Measurements from ENCODE around the gene LRRK1. TPM values are rescaled to one million over a fixed set of nuclear protein-coding genes. Genes with fewer than 3 reads are reported as not detected.

LRRK1 gene
- total RNA-seq, 1 donor from 2014 or later = 4.8 TPM

DNA sequence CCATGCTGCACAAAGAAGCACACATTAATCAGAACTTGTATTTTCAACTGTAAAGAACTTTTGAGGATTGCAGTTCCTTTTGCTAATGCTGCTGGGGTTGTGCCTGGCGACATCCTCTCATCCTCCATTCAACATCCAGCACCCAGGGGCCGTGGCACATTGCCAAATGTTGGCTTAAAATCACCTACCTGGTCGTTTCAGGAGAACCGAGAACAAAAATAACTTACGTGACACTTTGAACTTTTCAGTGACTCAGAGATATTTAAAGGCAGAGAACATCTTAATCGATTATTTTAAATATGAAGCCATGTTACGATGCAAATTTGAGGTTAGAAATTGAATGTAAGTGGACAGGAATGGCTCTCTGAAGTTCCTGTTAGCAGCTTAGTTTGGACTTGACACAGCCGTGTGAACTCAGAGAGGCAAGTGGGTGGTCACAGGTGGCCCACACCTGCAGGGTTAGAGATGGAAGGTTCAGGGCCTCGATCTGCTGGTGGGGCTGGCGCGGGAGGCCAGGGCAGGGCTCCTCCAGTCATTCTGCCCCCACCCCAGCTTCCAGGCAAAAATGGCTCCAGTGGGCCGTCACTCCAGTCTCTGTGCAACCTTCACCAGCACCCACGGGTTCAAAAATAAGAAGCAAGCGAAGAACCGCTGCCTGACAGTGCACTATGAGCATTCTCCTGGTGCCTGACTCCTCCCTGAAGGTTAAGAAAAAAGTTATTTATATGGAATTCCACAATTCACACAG, 12.2 kb downstream of the LRRK1 start:
- DNase-seq (ENCODE audit: low spot score) = no peak
- TF ChIP-seq, protein P1, sequence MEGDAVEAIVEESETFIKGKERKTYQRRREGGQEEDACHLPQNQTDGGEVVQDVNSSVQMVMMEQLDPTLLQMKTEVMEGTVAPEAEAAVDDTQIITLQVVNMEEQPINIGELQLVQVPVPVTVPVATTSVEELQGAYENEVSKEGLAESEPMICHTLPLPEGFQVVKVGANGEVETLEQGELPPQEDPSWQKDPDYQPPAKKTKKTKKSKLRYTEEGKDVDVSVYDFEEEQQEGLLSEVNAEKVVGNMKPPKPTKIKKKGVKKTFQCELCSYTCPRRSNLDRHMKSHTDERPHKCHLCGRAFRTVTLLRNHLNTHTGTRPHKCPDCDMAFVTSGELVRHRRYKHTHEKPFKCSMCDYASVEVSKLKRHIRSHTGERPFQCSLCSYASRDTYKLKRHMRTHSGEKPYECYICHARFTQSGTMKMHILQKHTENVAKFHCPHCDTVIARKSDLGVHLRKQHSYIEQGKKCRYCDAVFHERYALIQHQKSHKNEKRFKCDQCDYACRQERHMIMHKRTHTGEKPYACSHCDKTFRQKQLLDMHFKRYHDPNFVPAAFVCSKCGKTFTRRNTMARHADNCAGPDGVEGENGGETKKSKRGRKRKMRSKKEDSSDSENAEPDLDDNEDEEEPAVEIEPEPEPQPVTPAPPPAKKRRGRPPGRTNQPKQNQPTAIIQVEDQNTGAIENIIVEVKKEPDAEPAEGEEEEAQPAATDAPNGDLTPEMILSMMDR (IDR thresholded peaks at IDR 0.05; ENCODE audit: unreplicated experiment) = no peak
- H3K4me3 Mint-ChIP-seq (ENCODE audit: unreplicated experiment) = no peak overlapping the region
- H3K27ac Mint-ChIP-seq (ENCODE audit: unreplicated experiment) = no peak overlapping the region
- H3K27me3 Mint-ChIP-seq (ENCODE audit: unreplicated experiment) = peaks cover 4% of the 10 kb centered on the region
- peaks cover 23% of the 10 kb centered on the region for H3K4me1 Mint-ChIP-seq (ENCODE audit: unreplicated experiment)
- H3K9me3 Mint-ChIP-seq (ENCODE audit: unreplicated experiment) = no peaks in the 10 kb centered on the region
- no peaks in the 10 kb centered on the region for H3K36me3 Mint-ChIP-seq (ENCODE audit: low read depth, unreplicated experiment)

DNA sequence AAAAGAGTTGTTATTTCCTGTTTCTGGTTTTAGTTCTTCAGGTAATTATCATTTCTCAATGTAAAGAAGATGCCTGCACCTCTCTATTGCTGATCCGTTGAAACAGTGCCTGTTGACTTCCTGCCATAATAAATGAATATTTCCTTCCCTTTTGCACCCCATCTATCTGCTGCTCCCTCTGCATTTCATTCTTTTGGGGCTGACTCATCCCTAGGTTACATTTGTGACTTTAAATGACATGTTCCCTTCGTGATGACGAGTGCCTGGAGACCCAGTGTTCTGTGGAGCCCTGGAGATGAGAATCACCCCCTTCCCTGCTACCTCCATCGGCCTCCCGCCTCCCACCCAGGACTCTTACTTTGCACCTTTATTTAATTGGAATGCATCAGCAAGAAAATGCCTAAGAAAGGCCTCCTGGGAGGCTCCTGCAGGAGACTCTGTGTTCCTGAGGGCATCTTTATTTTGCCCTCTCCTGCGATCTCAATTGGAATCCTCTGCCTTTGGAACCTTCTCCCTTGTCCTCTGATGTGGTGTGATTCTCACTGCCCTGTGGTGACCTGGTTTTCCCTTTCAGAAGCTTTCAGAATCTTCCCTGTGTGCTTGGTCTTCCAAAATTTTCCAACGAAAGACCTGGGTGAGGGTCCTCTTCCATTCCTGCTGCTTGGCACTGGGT, 13.7 kb downstream of the LRRK1 start:
- H3K27ac Mint-ChIP-seq (ENCODE audit: unreplicated experiment) = no peak overlapping the region
- TF ChIP-seq, protein P1 (IDR thresholded peaks at IDR 0.05; ENCODE audit: unreplicated experiment) = no peak
- no peak overlapping the region for H3K4me3 Mint-ChIP-seq (ENCODE audit: unreplicated experiment)
- H3K9me3 Mint-ChIP-seq (ENCODE audit: unreplicated experiment) = no peaks in the 10 kb centered on the region
- H3K4me1 Mint-ChIP-seq (ENCODE audit: unreplicated experiment) = peaks cover 23% of the 10 kb centered on the region
- no peaks in the 10 kb centered on the region for H3K36me3 Mint-ChIP-seq (ENCODE audit: low read depth, unreplicated experiment)
- no peak for DNase-seq (ENCODE audit: low spot score)
- H3K27me3 Mint-ChIP-seq (ENCODE audit: unreplicated experiment) = peaks cover 4% of the 10 kb centered on the region

DNA sequence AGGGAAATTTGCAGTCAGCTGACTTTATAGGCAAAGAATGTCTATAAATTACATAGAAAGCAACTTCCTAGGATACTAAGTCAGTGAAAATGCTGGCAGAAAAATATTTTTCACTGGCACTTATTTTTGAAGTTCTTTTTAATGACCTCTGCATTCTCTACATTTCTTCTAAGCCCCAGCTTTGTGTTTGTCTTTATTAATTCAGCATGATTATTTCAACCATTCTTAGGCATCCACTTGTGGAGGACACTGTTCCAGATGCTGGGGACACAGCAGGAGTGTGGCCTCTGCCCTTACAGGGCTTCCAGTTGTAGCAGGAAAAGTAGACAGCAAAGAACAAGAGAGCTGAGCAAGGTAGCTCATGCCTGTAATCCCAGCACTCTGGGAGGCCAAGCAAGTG, 15.0 kb downstream of the LRRK1 start:
- peaks cover 3% of the 10 kb centered on the region for H3K27me3 Mint-ChIP-seq (ENCODE audit: unreplicated experiment)
- DNase-seq (ENCODE audit: low spot score) = no peak
- H3K9me3 Mint-ChIP-seq (ENCODE audit: unreplicated experiment) = no peaks in the 10 kb centered on the region
- H3K27ac Mint-ChIP-seq (ENCODE audit: unreplicated experiment) = no peak overlapping the region
- H3K36me3 Mint-ChIP-seq (ENCODE audit: low read depth, unreplicated experiment) = no peaks in the 10 kb centered on the region
- no peak overlapping the region for H3K4me3 Mint-ChIP-seq (ENCODE audit: unreplicated experiment)
- peaks cover 18% of the 10 kb centered on the region for H3K4me1 Mint-ChIP-seq (ENCODE audit: unreplicated experiment)
- TF ChIP-seq, protein P1 (IDR thresholded peaks at IDR 0.05; ENCODE audit: unreplicated experiment) = no peak

DNA sequence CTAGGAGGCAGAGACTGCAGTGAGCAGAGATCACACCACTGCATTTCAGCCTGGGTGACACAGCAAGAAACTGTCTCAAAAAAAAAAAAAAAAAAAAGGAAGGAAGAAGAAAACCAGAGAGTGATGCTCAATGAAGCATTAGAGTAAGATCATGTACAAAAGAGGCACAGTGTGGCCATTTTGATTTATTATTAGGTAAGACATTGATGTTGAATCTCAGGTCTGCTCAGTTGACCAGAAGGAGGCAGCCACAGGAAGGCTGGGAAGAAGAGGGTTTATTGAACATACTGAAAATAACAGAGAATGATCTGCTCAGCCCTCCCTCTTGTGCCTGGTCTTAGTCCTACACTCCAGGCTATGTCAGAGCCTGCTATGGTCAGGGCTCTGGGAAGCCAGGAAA, 15.6 kb downstream of the LRRK1 start:
- Mint-ChIP-seq H3K27ac (ENCODE audit: unreplicated experiment) (no peak overlapping the region), H3K9me3 (ENCODE audit: unreplicated experiment) (no peaks in the 10 kb centered on the region), H3K36me3 (ENCODE audit: low read depth, unreplicated experiment) (no peaks in the 10 kb centered on the region), H3K4me1 (ENCODE audit: unreplicated experiment) (peaks cover 13% of the 10 kb centered on the region), H3K27me3 (ENCODE audit: unreplicated experiment) (peaks cover 3% of the 10 kb centered on the region), H3K4me3 (ENCODE audit: unreplicated experiment) (no peak overlapping the region)
- DNase-seq (ENCODE audit: low spot score) = no peak
- TF ChIP-seq, protein P1 (IDR thresholded peaks at IDR 0.05; ENCODE audit: unreplicated experiment) = no peak

DNA sequence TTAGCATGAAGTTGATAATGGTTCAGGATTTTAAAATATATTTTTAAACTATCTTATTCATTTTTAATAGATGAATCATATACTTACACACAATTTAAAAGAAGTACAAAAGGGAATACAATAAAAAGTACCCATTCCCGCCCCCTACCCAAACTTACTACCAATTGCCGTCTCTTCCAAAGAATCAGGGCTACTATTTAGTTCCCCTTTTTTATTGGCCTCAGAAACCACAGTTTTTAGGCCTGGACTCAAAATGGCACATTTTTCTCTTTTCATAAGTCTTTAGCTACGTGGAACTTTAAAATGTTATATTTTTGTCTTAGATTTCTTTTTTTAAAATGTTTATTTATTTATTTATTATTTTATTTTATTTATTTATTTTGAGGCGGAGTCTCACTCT, 18.0 kb downstream of the LRRK1 start:
- DNase-seq (ENCODE audit: low spot score) = no peak
- Mint-ChIP-seq H3K4me3 (ENCODE audit: unreplicated experiment) (no peak overlapping the region), H3K27ac (ENCODE audit: unreplicated experiment) (no peak overlapping the region), H3K27me3 (ENCODE audit: unreplicated experiment) (no peaks in the 10 kb centered on the region), H3K4me1 (ENCODE audit: unreplicated experiment) (peaks cover 10% of the 10 kb centered on the region), H3K36me3 (ENCODE audit: low read depth, unreplicated experiment) (no peaks in the 10 kb centered on the region), H3K9me3 (ENCODE audit: unreplicated experiment) (no peaks in the 10 kb centered on the region)
- TF ChIP-seq, protein P1 (IDR thresholded peaks at IDR 0.05; ENCODE audit: unreplicated experiment) = no peak

All from endothelial cell (in vitro differentiated cells).